Chondrocyte (in vitro differentiated cells): Measurements from ENCODE around the gene EXPH5. TPM values are rescaled to one million over a fixed set of nuclear protein-coding genes. Genes with fewer than 3 reads are reported as not detected.

Experiments
- DNase-seq: peaks from one replicate; pipeline ENCODE4 v3.0.0; 2021; ENCODE audit warnings: mixed read lengths, low spot score
- H3K27ac Mint-ChIP-seq: one replicate; pipeline ENCODE4 v1.8.0; 2021; ENCODE audit warnings: mild to moderate bottlenecking, moderate library complexity, mixed read lengths; ENCODE audit not compliant: unreplicated experiment
- H3K27me3 Mint-ChIP-seq: 2 replicates; pipeline ENCODE4 v1.8.0; 2021; ENCODE audit warnings: low read depth, mixed read lengths
- H3K36me3 Mint-ChIP-seq: 2 replicates; pipeline ENCODE4 v1.8.0; 2021; ENCODE audit warnings: low read depth, mixed read lengths
- H3K4me1 Mint-ChIP-seq: 2 replicates; pipeline ENCODE4 v1.8.0; 2021; ENCODE audit warnings: low read depth, mild to moderate bottlenecking, mixed read lengths
- H3K4me3 Mint-ChIP-seq: one replicate; pipeline ENCODE4 v1.8.0; 2021; ENCODE audit warnings: mild to moderate bottlenecking, moderate library complexity, mixed read lengths; ENCODE audit not compliant: unreplicated experiment
- H3K9me3 Mint-ChIP-seq: 2 replicates; pipeline ENCODE4 v1.8.0; 2021; ENCODE audit warnings: low read depth, mixed read lengths
- CTCF ChIP-seq: fragments of 200-600 bp; sonication (generic); IDR thresholded peaks from 2 replicates; pipeline ENCODE4 v1.5.0; 2021; ENCODE audit warnings: antibody characterized with exemption, mild to moderate bottlenecking, moderate library complexity
- total RNA-seq: library from RNA; stranded (reverse); gene quantifications from 3 replicates; pipeline ENCODE4 v1.2.1, GENCODE V29; 2021

The EXPH5 gene
- total RNA-seq, 1 donor from 2014 or later, result 1.1 TPM

GRCh38 chr11:108574675-108575074 lies 18.9 kb downstream of the EXPH5 start:
- Mint-ChIP-seq H3K4me1 (no peaks in the 10 kb centered on the region), H3K4me3 (no peak overlapping the region), H3K27me3 (no peaks in the 10 kb centered on the region), H3K27ac (no peak overlapping the region), H3K36me3 (peaks cover 2% of the 10 kb centered on the region), H3K9me3 (peaks cover 14% of the 10 kb centered on the region)
- no peak for DNase-seq
- TF ChIP-seq CTCF, result no peak

- DNase-seq, result no peak
- H3K4me1 Mint-ChIP-seq, result no peaks in the 10 kb centered on the region
- H3K27ac Mint-ChIP-seq, result no peak overlapping the region
- H3K36me3 Mint-ChIP-seq, result peaks cover 2% of the 10 kb centered on the region
- no peak overlapping the region for H3K4me3 Mint-ChIP-seq
- peaks cover 5% of the 10 kb centered on the region for H3K9me3 Mint-ChIP-seq
- no peak for TF ChIP-seq CTCF
- H3K27me3 Mint-ChIP-seq, result no peaks in the 10 kb centered on the region
Observed at GRCh38 chr11:108571001-108571400, 22.6 kb downstream of the EXPH5 start.

GRCh38 chr11:108569896-108570295 lies 23.7 kb downstream of the EXPH5 start:
- DNase-seq, result no peak
- no peak overlapping the region for H3K27ac Mint-ChIP-seq
- H3K4me1 Mint-ChIP-seq, result no peaks in the 10 kb centered on the region
- H3K36me3 Mint-ChIP-seq, result no peaks in the 10 kb centered on the region
- H3K27me3 Mint-ChIP-seq, result no peaks in the 10 kb centered on the region
- H3K4me3 Mint-ChIP-seq, result no peak overlapping the region
- peaks cover 3% of the 10 kb centered on the region for H3K9me3 Mint-ChIP-seq
- no peak for TF ChIP-seq CTCF

GRCh38 chr11:108568195-108568858 lies 25.2 kb downstream of the EXPH5 start:
- no peaks in the 10 kb centered on the region for H3K9me3 Mint-ChIP-seq
- no peak overlapping the region for H3K27ac Mint-ChIP-seq
- no peak overlapping the region for H3K4me3 Mint-ChIP-seq
- H3K4me1 Mint-ChIP-seq, result peaks cover 2% of the 10 kb centered on the region
- no peaks in the 10 kb centered on the region for H3K27me3 Mint-ChIP-seq
- H3K36me3 Mint-ChIP-seq, result no peaks in the 10 kb centered on the region
- no peak for TF ChIP-seq CTCF
- no peak for DNase-seq

GRCh38 chr11:108565653-108566052 lies 27.9 kb downstream of the EXPH5 start:
- no peaks in the 10 kb centered on the region for H3K9me3 Mint-ChIP-seq
- no peak overlapping the region for H3K27ac Mint-ChIP-seq
- H3K4me3 Mint-ChIP-seq, result no peak overlapping the region
- TF ChIP-seq CTCF, result no peak
- DNase-seq, result no peak
- H3K4me1 Mint-ChIP-seq, result peaks cover 28% of the 10 kb centered on the region
- H3K27me3 Mint-ChIP-seq, result no peaks in the 10 kb centered on the region
- no peaks in the 10 kb centered on the region for H3K36me3 Mint-ChIP-seq
